ENCODE measurements around the gene NEK4.

- TF ChIP-seq YY1 (IDR thresholded peaks at IDR 0.05; ENCODE audit: insufficient read depth, insufficient read length) (no peak), ZNF274 (IDR thresholded peaks at IDR 0.05; ENCODE audit: low read depth, low read length) (no peak), SUZ12 (IDR thresholded peaks at IDR 0.05; ENCODE audit: extremely low read depth, insufficient read depth, insufficient read length) (no peak)
Observed at GRCh38 chr3:52695798-52696671, 74.7 kb downstream of the NEK4 start.
